ENCODE measurements around the gene ECE1. TPM values are rescaled to one million over a fixed set of nuclear protein-coding genes. Genes with fewer than 3 reads are reported as not detected.

Gene ECE1
- total and polyA plus RNA-seq, 2 of the 4 experiments (the other 2 are of a cell fraction), result 61.8 to 124 TPM

DNA sequence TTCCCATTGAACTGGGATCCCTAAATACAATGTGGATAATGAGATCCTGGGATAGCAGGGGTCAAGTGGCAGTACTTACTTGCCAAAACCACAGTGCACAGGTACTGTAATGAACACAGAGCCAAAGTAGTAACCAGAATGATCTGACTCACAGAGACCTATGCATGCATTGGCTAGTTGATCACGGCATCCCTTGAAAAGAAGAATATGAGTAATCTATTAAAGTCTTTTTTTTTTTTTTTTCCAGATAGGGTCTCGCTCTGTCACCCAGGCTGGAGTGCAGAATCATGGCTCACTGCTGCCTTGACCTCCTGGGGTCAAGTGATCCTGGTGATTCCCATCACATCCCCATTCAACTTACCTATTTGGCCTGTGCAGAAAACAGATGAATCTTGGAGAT, 84.1 kb downstream of the ECE1 start:
- no CpG with 5 or more reads among the region's 2 CpGs for WGBS, 2 experiments (ENCODE audit: extremely low coverage in 2 of 2, insufficient read length in 1 of 2)
- DNase-seq (peak; percentile 54), ATAC-seq (ENCODE audit: low read depth) (no peak)
- no peak overlapping the region for H2BK120ac ChIP-seq (ENCODE audit: low read depth, low read length)
- no peaks in the 10 kb centered on the region for H3K27me3 ChIP-seq (ENCODE audit: control insufficient read depth, insufficient read depth, low read length)
- no peak overlapping the region for H2AFZ ChIP-seq (replicated peaks; ENCODE audit: low read length, poor library complexity)
- no peak overlapping the region for H3K4ac ChIP-seq (ENCODE audit: low read depth, low read length)
- no peak overlapping the region for H4K91ac ChIP-seq (ENCODE audit: insufficient read depth, low read depth, low read length)
- no peak for TF ChIP-seq NFE2L2 (IDR thresholded peaks at IDR 0.05; ENCODE audit: low read depth, low read length)
- TF ChIP-seq CEBPB (IDR thresholded peaks at IDR 0.05; ENCODE audit: low read depth, low read length), result no peak
- TF ChIP-seq POLR2A (IDR thresholded peaks at IDR 0.05; ENCODE audit: low read depth, low read length), result no peak
- no peak for TF ChIP-seq CTCF (conservative IDR thresholded peaks at IDR 0.05; ENCODE audit: low read depth, low read length)
- TF ChIP-seq RAD21 (IDR thresholded peaks at IDR 0.05; ENCODE audit: low read length), result no peak
- TF ChIP-seq RFX5 (IDR thresholded peaks at IDR 0.05; ENCODE audit: low read depth, low read length), result no peak
- TF ChIP-seq USF2 (IDR thresholded peaks at IDR 0.05; ENCODE audit: low read depth, low read length), result no peak
- TF ChIP-seq SMC3 (IDR thresholded peaks at IDR 0.05; ENCODE audit: low read depth, low read length), result no peak
- TF ChIP-seq MXI1 (IDR thresholded peaks at IDR 0.05; ENCODE audit: borderline replicate concordance, low read depth, low read length), result no peak
- no peak for TF ChIP-seq FOS (IDR thresholded peaks at IDR 0.05; ENCODE audit: low read depth, low read length)
- TF ChIP-seq RCOR1 (IDR thresholded peaks at IDR 0.05; ENCODE audit: insufficient replicate concordance, low read length), result no peak
- no peak for TF ChIP-seq MAZ (IDR thresholded peaks at IDR 0.05; ENCODE audit: borderline replicate concordance, low read depth, low read length)
- TF ChIP-seq BHLHE40 (IDR thresholded peaks at IDR 0.05; ENCODE audit: low read depth, low read length), result no peak
- no peak for TF ChIP-seq MAFK (IDR thresholded peaks at IDR 0.05; ENCODE audit: low read depth, low read length)
- TF ChIP-seq, protein P1, sequence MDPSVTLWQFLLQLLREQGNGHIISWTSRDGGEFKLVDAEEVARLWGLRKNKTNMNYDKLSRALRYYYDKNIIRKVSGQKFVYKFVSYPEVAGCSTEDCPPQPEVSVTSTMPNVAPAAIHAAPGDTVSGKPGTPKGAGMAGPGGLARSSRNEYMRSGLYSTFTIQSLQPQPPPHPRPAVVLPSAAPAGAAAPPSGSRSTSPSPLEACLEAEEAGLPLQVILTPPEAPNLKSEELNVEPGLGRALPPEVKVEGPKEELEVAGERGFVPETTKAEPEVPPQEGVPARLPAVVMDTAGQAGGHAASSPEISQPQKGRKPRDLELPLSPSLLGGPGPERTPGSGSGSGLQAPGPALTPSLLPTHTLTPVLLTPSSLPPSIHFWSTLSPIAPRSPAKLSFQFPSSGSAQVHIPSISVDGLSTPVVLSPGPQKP (IDR thresholded peaks at IDR 0.05; ENCODE audit: borderline replicate concordance, low read depth, low read length), result no peak
- H3K9me1 ChIP-seq (ENCODE audit: insufficient read depth, low read length), result no peaks in the 10 kb centered on the region; the same call in 1 of the 2 replicates
- H3K18ac ChIP-seq (ENCODE audit: low read depth, low read length), result no peak overlapping the region
- no peak overlapping the region for H3K56ac ChIP-seq (ENCODE audit: extremely low read depth, insufficient read depth, low read length)
- no peak overlapping the region for H2BK5ac ChIP-seq (ENCODE audit: low read depth, low read length, poor library complexity, severe bottlenecking)
- H2AK9ac ChIP-seq (replicated peaks; ENCODE audit: low read depth, low read length, poor library complexity), result no peak overlapping the region
- POLR2A ChIA-PET (ENCODE audit: unreplicated experiment), result no interaction called here
- H3K4me1 ChIP-seq (ENCODE audit: control insufficient read depth, insufficient read depth, low read length), result no peaks in the 10 kb centered on the region
- H2BK15ac ChIP-seq (ENCODE audit: low read depth, low read length), result no peak overlapping the region
- H4K8ac ChIP-seq (ENCODE audit: low read depth in 2 of 2, low read length in 2 of 2), result no peak overlapping the region
- no peak overlapping the region for H3K9ac ChIP-seq (ENCODE audit: low read depth, low read length)
- no peaks in the 10 kb centered on the region for H4K20me1 ChIP-seq (ENCODE audit: insufficient read depth, low read length)
- dilution Hi-C loops (cut with HindIII; ENCODE audit: low sequenced_read_pairs, unreplicated experiment) (no loop called here), intact Hi-C loops (cut with micrococcal nuclease) (no loop called here), in situ Hi-C loops (cut with MboI; ENCODE audit: low sequenced_read_pairs) (loop anchor here (25.0 kb wide), 1 partner anchor 669 kb away; no protein-coding TSS in a partner anchor)
- H3K79me1 ChIP-seq (ENCODE audit: low read depth in 1 of 2, low read length in 2 of 2), result no peaks in the 10 kb centered on the region
- H3K36me3 ChIP-seq (ENCODE audit: control insufficient read depth, insufficient read depth, low read length), result no peaks in the 10 kb centered on the region
- H4K5ac ChIP-seq (ENCODE audit: low read depth, low read length), result no peak overlapping the region
- CTCF ChIA-PET, result no interaction called here
- no peak overlapping the region for H3K14ac ChIP-seq (replicated peaks; ENCODE audit: low read depth, low read length)
- H2AK5ac ChIP-seq (ENCODE audit: low read depth, low read length), result no peak overlapping the region
- no peak overlapping the region for H3K27ac ChIP-seq (ENCODE audit: insufficient read depth, low read length)
- H3K4me3 ChIP-seq (ENCODE audit: insufficient read depth, low read depth, low read length), result no peak overlapping the region
- H3K9me3 ChIP-seq (ENCODE audit: control insufficient read depth, insufficient read depth, low read length), result no peaks in the 10 kb centered on the region
- H3K4me2 ChIP-seq (ENCODE audit: low read depth, low read length), result no peak overlapping the region
- no peak overlapping the region for H2BK20ac ChIP-seq (ENCODE audit: low read depth, low read length)
- H3K23ac ChIP-seq (ENCODE audit: low read depth, low read length), result no peak overlapping the region
- BruUV-seq (replicated peaks), result no TSS peak

Data from IMR-90 (cell line).